Endothelial cell of umbilical vein (primary cell): ENCODE data around the gene DDA1.

Experiments used
- CTCF ChIP-seq, 2 donors: IDR thresholded peaks; 1 replicate in 1 of 2; 2 replicates in 1 of 2; pipeline ENCODE4 v1.5.1; 2011; ENCODE audit warnings: low read length in 2 of 2, mild to moderate bottlenecking in 2 of 2, moderate library complexity in 2 of 2, control low read depth in 1 of 2, inconsistent platforms in 1 of 2, low read depth in 1 of 2; ENCODE audit not compliant: insufficient read depth in 1 of 2; ENCODE audit errors: extremely low read depth in 1 of 2
- EZH2 ChIP-seq: IDR thresholded peaks from 2 replicates; pipeline ENCODE4 v1.6.1; 2012; ENCODE audit warnings: borderline replicate concordance, low read depth, mild to moderate bottlenecking, moderate library complexity, low read length, inconsistent platforms; ENCODE audit not compliant: severe bottlenecking
- FOS ChIP-seq: IDR thresholded peaks from 2 replicates; pipeline ENCODE4 v1.6.1; 2011; ENCODE audit warnings: mild to moderate bottlenecking, low read length, moderate library complexity, borderline replicate concordance; ENCODE audit not compliant: insufficient read depth
- MAX ChIP-seq: IDR thresholded peaks from 2 replicates; pipeline ENCODE4 v1.6.1; 2011; ENCODE audit not compliant: insufficient read depth, insufficient read length
- MYC ChIP-seq: IDR thresholded peaks from one replicate; pipeline ENCODE4 v1.6.1; 2011; ENCODE audit warnings: mild to moderate bottlenecking, low read depth, low read length
- POLR2A ChIP-seq: IDR thresholded peaks from 2 replicates; pipeline ENCODE4 v1.6.1; 2012; ENCODE audit warnings: low read depth, mild to moderate bottlenecking, control low read depth, low read length
- POLR2AphosphoS5 ChIP-seq: IDR thresholded peaks from 2 replicates; pipeline ENCODE4 v1.6.1; 2012; ENCODE audit warnings: low read depth, mild to moderate bottlenecking, control low read depth, low read length, moderate library complexity; ENCODE audit not compliant: insufficient read depth

- TF ChIP-seq POLR2AphosphoS5 = peak; percentile 22
- no peak for TF ChIP-seq POLR2A
- TF ChIP-seq MYC = no peak
- no peak for TF ChIP-seq MAX
- TF ChIP-seq CTCF (IDR thresholded peaks at IDR 0.05; ENCODE audit: extremely low read depth in 1 of 2, insufficient read depth in 1 of 2, low read depth in 1 of 2, low read length in 2 of 2) = peak; percentile 96 to 99
- TF ChIP-seq FOS = no peak
- no peak for TF ChIP-seq EZH2
Observed at GRCh38 chr19:17282488-17283125, 26.8 kb upstream of the DDA1 start.
